CD4-positive, alpha-beta T cell treated with Interleukin-12 subunit alpha and Interleukin-12 subunit beta, for 1 hour (primary cell): ENCODE measurements around the gene CTSC.
"Not testable (repeated sequence)": the region's sequence is repeated elsewhere in the genome, so short reads cannot be mapped to it uniquely, and the experiment has no call there.

Experiments used
- DNase-seq: peaks from one replicate; pipeline ENCODE4 v3.0.0-alpha.2; 2020

CTSC gene

DNA sequence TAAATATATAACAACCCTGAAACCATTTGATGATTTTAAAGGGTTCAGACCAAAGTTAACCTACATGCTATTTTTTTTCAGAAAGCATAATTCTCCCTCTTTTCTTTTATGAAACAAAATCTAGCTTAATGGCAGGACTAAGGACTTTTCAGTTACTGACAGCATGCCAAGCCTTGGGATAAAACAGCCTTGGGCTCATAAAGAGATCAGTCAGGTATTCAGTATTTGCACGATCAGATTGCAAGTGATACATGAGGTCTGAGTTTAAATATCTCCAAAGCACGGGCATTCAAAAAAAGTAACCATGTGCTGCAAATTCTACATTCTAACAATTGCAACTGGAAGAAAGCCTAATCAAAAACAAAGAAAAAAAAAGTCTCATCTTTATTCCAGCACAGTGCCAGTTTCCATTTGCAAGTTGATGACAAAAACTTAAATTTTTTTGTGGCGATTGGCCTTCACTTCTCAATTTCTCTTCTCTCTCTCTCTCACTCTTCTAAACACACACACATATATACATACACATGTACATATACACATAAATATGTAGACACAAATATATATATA, 60.1 kb downstream of the CTSC start:
- DNase-seq, result no peak

DNA sequence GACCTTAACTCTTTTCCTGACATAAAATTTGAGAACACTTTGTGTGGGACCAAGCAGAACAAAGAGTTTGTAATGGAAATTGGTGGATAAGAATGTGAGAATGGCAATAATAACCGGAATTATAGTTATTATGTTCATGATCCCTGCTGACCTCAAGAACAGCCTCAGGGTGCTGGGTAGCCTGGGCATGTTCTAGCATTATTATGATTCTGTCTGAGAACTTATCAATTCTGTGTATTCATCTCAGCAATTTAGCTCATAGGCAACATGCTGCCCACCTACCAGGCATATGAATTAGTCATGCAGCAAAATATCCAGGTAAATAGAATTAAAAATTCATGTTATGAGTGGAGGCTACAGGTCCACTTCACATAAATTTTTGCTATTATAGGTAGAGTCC, 61.9 kb downstream of the CTSC start:
- DNase-seq, result no peak

DNA sequence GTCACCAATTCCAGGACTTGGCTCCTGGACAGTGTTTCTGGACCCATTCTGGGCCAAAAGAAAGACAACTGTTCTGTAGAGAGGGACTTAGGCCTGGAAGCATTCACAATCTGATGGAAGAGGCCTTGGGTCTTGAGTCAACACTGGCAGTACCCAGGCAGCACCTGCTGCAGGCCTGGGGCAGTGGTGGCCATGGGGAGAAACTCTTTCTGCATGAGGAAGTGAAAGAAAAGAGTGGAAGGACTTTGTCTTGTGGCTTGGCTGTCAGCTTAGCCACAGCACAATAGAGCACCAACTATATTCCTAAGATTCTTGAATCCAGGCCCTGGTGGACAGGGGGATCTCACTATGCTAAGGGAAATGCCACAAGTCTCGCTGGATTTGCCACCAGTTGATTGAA, 70.6 kb downstream of the CTSC start:
- DNase-seq, result no peak

DNA sequence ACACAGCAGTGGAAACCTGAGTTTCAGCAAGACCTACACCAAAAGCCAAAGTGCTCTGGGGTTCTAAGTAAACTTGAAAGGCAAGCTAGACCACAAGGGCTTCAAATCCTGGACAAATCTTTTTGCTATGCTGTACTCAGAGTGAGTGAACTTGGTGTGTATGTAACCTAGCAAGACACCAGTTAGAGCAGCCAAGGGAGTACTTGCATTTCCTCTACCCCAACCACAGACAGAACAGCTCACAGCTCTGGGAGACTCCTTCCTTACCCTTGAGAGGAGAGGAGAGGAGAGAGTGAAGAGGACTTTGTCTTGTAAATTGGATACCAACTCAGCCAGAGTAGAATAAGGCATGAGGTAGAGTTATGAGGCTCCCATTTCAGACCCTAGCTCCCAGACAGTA, 71.4 kb downstream of the CTSC start:
- DNase-seq, result no peak

DNA sequence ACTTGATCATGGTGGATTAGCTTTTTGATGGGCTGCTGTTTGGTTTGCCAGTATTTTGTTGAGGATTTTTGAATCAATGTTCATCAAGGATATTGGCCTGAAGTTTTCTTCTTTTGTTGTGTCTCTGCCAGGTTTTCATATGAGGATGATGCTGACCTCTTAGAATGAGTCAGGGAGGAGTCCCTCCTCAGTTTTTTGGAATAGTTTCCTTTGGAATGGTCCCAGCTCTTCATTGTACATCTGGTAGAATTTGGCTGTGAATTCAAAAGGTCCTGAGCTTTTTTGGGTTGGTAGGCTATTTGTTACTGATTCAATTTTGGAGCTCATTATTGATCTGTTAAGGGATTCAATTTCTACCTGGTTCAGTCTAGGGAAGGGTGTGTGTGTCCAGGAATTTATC, 78.1 kb downstream of the CTSC start:
- no peak for DNase-seq

DNA sequence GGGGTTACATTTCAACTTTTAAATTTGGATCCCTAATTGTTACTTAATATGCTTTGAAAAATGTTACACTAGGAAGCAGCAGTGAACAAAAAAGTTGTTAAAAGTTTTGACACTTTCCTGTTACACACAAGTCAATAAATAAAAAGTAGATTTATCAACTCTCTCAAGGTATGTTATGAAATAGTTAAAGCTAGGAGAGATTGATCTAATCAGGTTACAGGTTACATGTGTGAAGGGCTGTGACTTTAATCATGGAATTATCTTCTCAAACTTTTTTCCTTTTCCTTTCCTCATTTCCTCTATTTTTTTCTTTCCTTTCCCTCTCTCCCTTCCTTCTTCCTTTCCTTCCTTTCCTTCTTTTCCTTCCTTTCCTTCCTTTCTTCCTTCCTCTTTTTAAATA, 85.3 kb downstream of the CTSC start:
- no peak for DNase-seq

DNA sequence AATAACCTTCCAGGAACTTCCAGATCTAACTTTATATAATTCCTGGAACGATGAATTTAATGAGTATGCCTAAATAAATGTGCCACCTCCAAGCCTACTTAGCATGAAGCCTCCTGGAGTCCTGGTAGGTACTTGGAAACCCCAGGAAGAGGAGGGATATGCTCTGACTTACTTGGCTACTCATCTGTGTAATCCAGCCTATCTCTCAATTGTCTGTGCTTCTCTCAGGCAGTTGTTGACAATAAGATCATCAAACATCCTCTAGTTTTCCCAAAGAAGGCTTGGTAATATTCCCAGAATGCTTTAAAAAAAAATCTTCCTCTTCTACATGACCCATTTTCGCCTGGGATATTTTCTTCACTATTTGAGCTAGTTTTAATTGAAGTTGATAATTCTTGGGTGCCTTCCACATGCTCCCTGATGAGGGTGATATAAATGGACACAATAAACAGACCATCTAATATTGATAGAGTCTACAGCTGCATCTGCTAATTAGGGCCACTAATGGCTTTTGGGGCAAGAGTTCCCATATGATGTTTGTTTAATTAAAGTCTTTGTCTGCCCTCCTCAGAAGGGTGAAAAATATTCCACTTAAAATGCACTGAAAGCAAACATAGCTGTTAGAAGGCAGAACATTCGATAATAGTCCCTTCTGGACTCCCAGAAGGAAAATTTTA, 86.8 kb downstream of the CTSC start:
- no peak for DNase-seq

DNA sequence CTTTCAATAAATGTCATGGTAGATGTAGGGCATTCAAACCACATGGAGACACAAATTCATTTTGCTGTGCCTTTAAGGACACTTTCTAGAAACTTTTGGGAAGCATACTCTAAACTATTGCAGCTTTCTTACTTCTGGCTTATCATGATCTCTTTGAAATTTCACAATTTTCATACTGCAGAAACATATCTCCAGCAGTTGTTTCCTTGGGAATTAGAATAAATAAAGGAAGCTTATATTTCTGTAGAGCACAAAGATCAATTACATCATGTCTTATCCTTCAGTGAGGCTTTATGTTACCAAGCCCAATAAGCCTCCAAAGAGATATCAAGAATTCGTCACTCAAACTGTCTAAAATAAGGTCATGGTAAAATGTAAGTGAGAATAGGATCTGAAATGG, 87.8 kb downstream of the CTSC start:
- DNase-seq, result no peak

DNA sequence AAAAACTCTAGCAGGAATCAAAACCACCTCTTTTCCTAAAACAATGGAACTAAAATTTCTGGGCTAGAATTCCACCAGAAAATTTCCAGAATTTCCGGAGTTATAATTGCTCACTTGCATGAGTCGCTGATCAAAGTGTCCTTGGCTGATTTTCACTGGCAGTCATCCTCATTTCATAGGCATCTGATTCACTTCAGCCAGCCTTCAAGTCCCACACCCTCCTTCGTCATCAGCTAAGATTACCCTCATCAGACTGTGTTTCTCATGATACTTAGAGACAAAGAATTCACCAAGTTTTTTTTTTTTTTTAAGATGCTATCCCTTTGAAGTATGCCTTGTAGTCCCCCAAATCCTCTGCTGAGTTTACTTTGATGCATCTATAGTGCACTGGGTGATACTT, 90.8 kb downstream of the CTSC start:
- no peak for DNase-seq

DNA sequence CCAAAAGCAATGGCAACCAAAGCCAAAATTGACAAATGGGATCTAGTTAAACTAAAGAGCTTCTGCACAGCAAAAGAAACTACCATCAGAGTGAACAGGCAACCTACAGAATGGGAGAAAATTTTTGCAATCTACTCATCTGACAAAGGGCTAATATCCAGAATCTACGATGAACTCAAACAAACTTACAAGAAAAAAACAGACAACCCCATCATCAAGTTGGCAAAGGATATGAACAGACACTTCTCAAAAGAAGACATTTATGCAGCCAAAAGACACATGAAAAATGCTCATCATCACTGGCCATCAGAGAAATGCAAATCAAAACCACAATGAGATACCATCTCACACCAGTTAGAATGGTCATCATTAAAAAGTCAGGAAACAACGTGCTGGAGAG, 92.0 kb downstream of the CTSC start:
- not testable (repeated sequence) for DNase-seq
